ENCODE results near the gene INAFM1. TPM values are rescaled to one million over a fixed set of nuclear protein-coding genes. Genes with fewer than 3 reads are reported as not detected.

The INAFM1 gene
- polyA plus RNA-seq, 1 experiment, result 2.9 TPM

DNA sequence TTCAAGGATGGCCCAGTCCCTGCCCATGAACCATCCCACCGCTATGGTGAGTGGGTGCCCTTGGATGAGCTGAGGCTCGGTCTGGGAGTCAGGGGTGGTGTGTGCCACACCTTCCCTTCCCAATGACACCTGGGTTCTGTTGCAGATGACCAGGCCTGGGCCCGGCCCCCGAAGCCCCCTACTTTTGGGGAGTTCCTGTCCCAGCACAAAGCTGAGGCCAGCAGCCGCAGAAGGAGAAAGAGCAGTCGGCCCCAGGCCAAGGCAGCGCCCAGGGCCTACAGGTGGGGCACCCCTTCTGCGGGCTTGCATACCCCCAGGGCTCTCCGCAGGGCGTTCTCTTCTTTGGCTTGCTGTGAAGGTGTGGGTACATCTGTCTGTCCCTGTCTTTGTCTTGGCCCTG, 4.3 kb upstream of the INAFM1 start:
- TF ChIP-seq CTCF (IDR thresholded peaks at IDR 0.05; ENCODE audit: insufficient read depth, low read depth, low read length), result no peak
- H3K36me3 ChIP-seq (ENCODE audit: control insufficient read depth, insufficient read depth, low read length), result peaks cover 28% of the 10 kb centered on the region
- no peaks in the 10 kb centered on the region for H3K27me3 ChIP-seq (ENCODE audit: control insufficient read depth, insufficient read depth, low read length)
- no peak overlapping the region for H3K4me3 ChIP-seq (ENCODE audit: low read depth, low read length)
- ChIA-PET POLR2A (no interaction called here), CTCF (no interaction called here)
- no peak for DNase-seq (ENCODE audit: low read depth)

DNA sequence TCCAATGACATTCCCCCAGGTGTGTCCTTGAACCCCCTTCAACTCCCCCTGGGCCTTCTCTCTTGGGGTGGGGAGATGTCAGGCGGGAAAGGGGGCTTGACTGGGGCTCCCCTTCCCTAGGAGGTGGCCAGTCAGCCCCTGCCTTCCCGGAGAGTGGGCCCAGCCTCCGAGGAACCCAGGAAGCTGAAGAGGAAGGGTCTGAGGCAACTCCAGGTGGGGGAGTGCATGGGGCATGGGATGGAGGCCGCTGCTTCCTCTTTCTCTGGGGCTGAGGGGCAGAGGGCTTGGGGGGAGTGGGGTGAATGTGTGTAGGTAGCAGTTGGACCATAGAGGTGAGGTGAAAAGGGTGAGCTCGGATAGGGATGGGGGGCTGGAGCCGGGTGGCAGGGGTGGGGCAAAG, 2.7 kb upstream of the INAFM1 start:
- Histone ChIP-seq H3K4me3 (ENCODE audit: low read depth, low read length) (no peak overlapping the region), H3K36me3 (ENCODE audit: control insufficient read depth, insufficient read depth, low read length) (peaks cover 24% of the 10 kb centered on the region), H3K27me3 (ENCODE audit: control insufficient read depth, insufficient read depth, low read length) (no peaks in the 10 kb centered on the region)
- ChIA-PET CTCF (interaction anchor here (0.9 to 1.1 kb wide), 2 partner anchors 14 to 24 kb away, joined by 3 to 4 read pairs; no protein-coding TSS in a partner anchor), POLR2A (no interaction called here)
- no peak for TF ChIP-seq CTCF (IDR thresholded peaks at IDR 0.05; ENCODE audit: insufficient read depth, low read depth, low read length)
- DNase-seq (ENCODE audit: low read depth), result no peak

- POLR2A ChIA-PET, result no interaction called here
- CTCF ChIA-PET, result interaction anchor here (0.9 to 1.1 kb wide), 2 partner anchors 15 to 25 kb away, joined by 3 to 4 read pairs; no protein-coding TSS in a partner anchor
- H3K36me3 ChIP-seq (ENCODE audit: control insufficient read depth, insufficient read depth, low read length), result peaks cover 19% of the 10 kb centered on the region
- no peak for TF ChIP-seq CTCF (IDR thresholded peaks at IDR 0.05; ENCODE audit: insufficient read depth, low read depth, low read length)
- no peaks in the 10 kb centered on the region for H3K27me3 ChIP-seq (ENCODE audit: control insufficient read depth, insufficient read depth, low read length)
- no peak for DNase-seq (ENCODE audit: low read depth)
- peak overlapping the region; percentile 78 for H3K4me3 ChIP-seq (ENCODE audit: low read depth, low read length)
Measured at GRCh38 chr19:47272448-47273312, 2.0 kb upstream of the INAFM1 start.

DNA sequence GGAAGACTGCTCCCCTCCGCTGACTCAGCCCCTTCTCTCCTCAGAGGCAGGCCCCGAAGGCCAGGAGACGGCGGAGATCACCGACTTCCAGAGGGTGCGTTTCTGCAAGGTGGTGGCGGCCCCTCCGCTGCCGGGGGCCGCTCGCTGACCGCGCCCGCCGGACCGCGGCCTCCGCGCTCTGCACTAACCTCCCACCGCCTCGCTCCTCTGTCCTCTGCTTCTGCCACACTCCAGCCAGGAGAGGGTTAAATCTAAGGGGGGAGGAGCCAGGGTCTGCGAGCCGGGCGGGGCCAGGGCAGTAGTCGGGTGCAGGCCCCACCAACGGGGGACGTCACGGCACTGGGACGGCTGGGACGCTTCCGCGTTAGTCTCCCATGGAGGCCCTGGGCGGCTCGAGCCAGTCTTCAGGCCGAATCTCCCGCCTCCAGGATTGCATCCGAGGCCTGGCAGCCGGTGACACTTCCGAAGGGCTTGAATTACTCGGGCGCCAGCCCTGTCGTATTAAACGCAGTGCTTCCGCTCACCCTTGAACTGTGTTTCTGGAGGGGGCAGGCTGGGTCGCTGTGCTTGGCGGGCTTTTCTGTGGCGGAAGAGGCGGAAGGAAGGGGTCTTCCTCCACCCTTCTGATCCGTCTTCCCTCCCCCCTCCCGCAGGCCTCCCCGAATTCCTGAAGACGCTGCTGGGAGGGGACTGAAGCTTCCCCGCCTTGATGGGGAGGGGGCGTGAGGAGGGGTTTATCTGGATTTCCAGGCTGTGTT, 1.2 kb upstream of the INAFM1 start:
- ChIA-PET CTCF (interaction anchor here (0.8 to 3.8 kb wide), 3 partner anchors 11 to 29 kb away, joined by 3 to 25 read pairs (median 8); no protein-coding TSS in a partner anchor), POLR2A (interaction anchor here (0.5 to 2.0 kb wide), 4 partner anchors 16 to 174 kb away, joined by 3 to 15 read pairs (median 4); partner anchors contain the start of gene CCDC9)
- H3K36me3 ChIP-seq (ENCODE audit: control insufficient read depth, insufficient read depth, low read length), result peaks cover 19% of the 10 kb centered on the region
- peak overlapping the region; percentile 78 for H3K4me3 ChIP-seq (ENCODE audit: low read depth, low read length)
- no peaks in the 10 kb centered on the region for H3K27me3 ChIP-seq (ENCODE audit: control insufficient read depth, insufficient read depth, low read length)
- no peak for TF ChIP-seq CTCF (IDR thresholded peaks at IDR 0.05; ENCODE audit: insufficient read depth, low read depth, low read length)
- no peak for DNase-seq (ENCODE audit: low read depth)

Data from BJ (cell line).